ENCODE results near the gene MUC21. TPM values are rescaled to one million over a fixed set of nuclear protein-coding genes. Genes with fewer than 3 reads are reported as not detected.

The MUC21 gene
- total RNA-seq, 4 donors from 2014 or later = not detected

- ATAC-seq = no peak
- peaks cover 0 to 9% (median 0%) of the 10 kb centered on the region in 3 donors for H3K27me3 ChIP-seq
- H3K4me3 ChIP-seq = no peak overlapping the region
- DNase-seq = no peak
- TF ChIP-seq POLR2A (IDR thresholded peaks at IDR 0.05) = no peak
- intact Hi-C loops (cut with DNase I; ENCODE audit: low total_unique reads) (no loop called here), in situ Hi-C loops (cut with MboI; ENCODE audit: low sequenced_read_pairs in 4 of 4) (no loop called here)
- H3K9me3 ChIP-seq = no peaks in the 10 kb centered on the region
- H3K36me3 ChIP-seq = no peaks in the 10 kb centered on the region
- H3K4me1 ChIP-seq = no peaks in the 10 kb centered on the region
- H3K27ac ChIP-seq = no peak overlapping the region
These were observed 36.3 kb upstream of the MUC21 start for GRCh38 chr6:30947231-30947630.

DNA sequence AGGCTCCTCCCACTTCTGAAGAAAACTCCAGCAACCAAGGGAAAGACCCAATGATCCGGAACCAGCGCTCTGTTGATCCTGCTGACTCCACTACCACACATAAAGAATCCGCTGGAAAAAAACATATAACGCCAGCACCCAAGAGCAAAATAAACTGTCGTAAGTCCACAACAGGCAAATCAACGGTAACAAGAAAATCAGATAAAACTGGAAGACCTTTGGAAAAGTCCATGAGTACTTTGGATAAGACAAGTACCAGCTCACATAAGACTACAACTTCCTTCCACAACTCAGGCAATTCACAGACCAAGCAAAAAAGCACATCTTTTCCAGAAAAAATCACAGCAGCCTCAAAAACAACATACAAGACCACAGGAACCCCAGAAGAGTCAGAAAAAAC, 34.7 kb upstream of the MUC21 start:
- no peaks in the 10 kb centered on the region for H3K4me1 ChIP-seq
- DNase-seq (no peak), ATAC-seq (no peak)
- H3K27ac ChIP-seq = no peak overlapping the region
- in situ Hi-C loops (cut with MboI; ENCODE audit: low sequenced_read_pairs in 4 of 4) (no loop called here), intact Hi-C loops (cut with DNase I; ENCODE audit: low total_unique reads) (no loop called here)
- H3K36me3 ChIP-seq = no peaks in the 10 kb centered on the region
- H3K9me3 ChIP-seq = no peaks in the 10 kb centered on the region
- H3K27me3 ChIP-seq = no peaks in the 10 kb centered on the region
- TF ChIP-seq POLR2A (IDR thresholded peaks at IDR 0.05) = no peak
- no peak overlapping the region for H3K4me3 ChIP-seq

DNA sequence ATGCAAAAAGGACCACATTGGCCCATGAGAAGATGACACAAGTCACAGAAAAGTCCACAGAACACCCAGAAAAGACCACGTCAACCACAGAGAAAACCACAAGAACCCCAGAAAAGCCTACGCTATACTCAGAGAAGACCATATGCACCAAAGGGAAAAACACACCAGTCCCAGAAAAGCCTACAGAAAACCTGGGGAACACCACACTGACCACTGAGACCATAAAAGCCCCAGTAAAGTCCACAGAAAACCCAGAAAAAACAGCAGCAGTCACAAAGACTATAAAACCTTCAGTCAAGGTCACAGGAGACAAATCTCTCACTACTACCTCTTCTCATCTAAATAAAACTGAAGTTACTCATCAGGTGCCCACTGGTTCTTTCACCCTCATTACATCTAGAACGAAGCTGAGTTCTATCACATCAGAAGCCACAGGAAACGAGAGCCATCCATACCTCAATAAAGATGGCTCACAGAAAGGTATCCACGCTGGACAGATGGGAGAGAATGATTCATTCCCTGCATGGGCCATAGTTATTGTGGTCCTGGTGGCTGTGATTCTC, 31.5 kb upstream of the MUC21 start:
- Histone ChIP-seq H3K27ac (no peak overlapping the region), H3K36me3 (no peaks in the 10 kb centered on the region), H3K27me3 (peaks cover 0 to 6% (median 5%) of the 10 kb centered on the region in 3 donors), H3K4me1 (peaks cover 7 to 12% of the 10 kb centered on the region in 2 donors), H3K4me3 (no peak overlapping the region), H3K9me3 (no peaks in the 10 kb centered on the region)
- intact Hi-C loops (cut with DNase I; ENCODE audit: low total_unique reads) = no loop called here
- ATAC-seq = no peak
- in situ Hi-C loops (cut with MboI; ENCODE audit: low sequenced_read_pairs in 4 of 4) = no loop called here
- TF ChIP-seq POLR2A (IDR thresholded peaks at IDR 0.05) = no peak
- TF ChIP-seq, protein P1, sequence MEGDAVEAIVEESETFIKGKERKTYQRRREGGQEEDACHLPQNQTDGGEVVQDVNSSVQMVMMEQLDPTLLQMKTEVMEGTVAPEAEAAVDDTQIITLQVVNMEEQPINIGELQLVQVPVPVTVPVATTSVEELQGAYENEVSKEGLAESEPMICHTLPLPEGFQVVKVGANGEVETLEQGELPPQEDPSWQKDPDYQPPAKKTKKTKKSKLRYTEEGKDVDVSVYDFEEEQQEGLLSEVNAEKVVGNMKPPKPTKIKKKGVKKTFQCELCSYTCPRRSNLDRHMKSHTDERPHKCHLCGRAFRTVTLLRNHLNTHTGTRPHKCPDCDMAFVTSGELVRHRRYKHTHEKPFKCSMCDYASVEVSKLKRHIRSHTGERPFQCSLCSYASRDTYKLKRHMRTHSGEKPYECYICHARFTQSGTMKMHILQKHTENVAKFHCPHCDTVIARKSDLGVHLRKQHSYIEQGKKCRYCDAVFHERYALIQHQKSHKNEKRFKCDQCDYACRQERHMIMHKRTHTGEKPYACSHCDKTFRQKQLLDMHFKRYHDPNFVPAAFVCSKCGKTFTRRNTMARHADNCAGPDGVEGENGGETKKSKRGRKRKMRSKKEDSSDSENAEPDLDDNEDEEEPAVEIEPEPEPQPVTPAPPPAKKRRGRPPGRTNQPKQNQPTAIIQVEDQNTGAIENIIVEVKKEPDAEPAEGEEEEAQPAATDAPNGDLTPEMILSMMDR (IDR thresholded peaks at IDR 0.05 in 4 of 5, conservative IDR thresholded peaks at IDR 0.05 in 1 of 5) = no peak
- DNase-seq = no peak

DNA sequence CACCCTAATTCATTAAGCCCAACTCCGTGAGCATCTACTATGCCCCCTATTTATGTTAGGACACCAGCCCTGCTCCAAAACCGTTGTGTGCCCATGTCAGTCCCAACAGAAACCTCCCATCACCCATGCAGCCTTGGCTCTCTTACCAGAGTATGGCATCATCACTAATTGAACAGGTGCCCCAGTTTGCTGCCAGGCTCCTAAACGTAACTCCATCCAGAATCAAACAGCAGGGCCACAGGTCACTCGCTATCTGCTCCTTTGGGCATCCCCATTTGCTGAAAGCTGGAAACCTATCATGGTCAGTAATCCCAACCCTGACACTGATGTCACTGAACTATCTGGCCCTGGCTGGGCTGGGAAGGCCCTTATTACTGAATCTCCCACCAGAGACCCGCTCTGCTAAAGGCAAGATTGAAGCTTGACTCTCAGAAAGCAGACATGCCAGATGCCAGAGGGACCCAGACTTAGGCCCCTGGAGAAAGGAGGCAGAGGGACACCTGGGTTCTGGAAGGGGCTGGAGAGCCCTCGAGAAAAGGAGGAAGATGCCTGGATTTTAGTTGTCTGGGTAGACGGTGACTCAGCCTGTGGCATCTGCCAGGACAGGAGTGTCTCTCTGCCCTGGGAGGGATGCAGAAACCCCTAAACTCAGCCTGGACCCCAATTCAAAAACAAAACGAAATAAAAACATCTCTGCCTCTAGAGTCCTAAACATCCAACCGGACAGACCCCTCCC, 28.7 kb upstream of the MUC21 start:
- no peak for TF ChIP-seq POLR2A (IDR thresholded peaks at IDR 0.05)
- TF ChIP-seq, protein P1 (IDR thresholded peaks at IDR 0.05 in 4 of 5, conservative IDR thresholded peaks at IDR 0.05 in 1 of 5) = no peak
- in situ Hi-C loops (cut with MboI; ENCODE audit: low sequenced_read_pairs in 4 of 4) = no loop called here
- H3K27me3 ChIP-seq = peaks cover 0 to 6% (median 5%) of the 10 kb centered on the region in 3 donors
- intact Hi-C loops (cut with DNase I; ENCODE audit: low total_unique reads) = no loop called here
- H3K27ac ChIP-seq = peak overlapping the region in 3 of 4 donors; percentile 14 to 43 (median 40)
- ATAC-seq = peak; percentile 71 to 77
- peak in 1 of 2 donors; percentile 63 for DNase-seq
- H3K9me3 ChIP-seq = no peaks in the 10 kb centered on the region
- H3K4me3 ChIP-seq = peak overlapping the region; percentile 46 to 54 (median 49)
- H3K4me1 ChIP-seq = peaks cover 7 to 12% of the 10 kb centered on the region in 2 donors
- no peaks in the 10 kb centered on the region for H3K36me3 ChIP-seq

DNA sequence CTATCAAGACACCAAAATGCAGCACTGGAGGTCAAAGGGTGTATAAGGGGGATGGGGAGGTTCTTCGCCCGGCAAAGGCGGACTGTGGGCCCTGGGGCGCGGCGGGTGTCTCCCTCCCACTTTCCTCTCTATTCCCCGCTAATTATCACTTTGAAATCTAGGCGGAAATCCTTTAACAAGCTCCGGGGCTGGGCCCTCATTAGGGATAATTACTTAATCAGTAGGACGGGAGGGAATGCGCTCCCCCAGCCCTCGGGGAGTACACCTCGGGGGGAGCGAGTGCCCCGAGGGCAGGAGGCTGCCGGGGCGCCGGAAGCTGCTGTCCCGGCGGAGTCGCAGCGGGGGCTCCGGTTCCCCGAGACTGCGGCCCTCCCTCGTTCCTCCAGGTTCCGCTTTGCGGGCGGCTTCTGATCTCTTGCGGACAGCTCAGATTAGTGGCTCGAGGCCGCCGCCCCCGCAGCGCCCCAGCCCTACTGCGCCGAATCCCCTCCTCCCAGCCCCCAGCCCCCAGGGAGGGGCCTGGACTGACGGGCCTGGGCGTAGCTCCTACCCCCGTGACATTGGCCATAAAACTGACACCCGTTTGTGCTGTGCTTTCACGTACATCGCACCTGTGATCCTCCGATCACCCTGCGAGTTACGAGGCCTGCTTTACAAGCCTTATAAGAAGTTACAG, 28.0 kb upstream of the MUC21 start:
- Histone ChIP-seq H3K4me3 (peak overlapping the region; percentile 46 to 54 (median 49)), H3K36me3 (no peaks in the 10 kb centered on the region), H3K27ac (peak overlapping the region; percentile 14 to 43 (median 29)), H3K27me3 (peaks cover 0 to 6% (median 5%) of the 10 kb centered on the region in 3 donors), H3K9me3 (no peaks in the 10 kb centered on the region), H3K4me1 (peaks cover 7 to 12% of the 10 kb centered on the region in 2 donors)
- intact Hi-C loops (cut with DNase I; ENCODE audit: low total_unique reads) (no loop called here), in situ Hi-C loops (cut with MboI; ENCODE audit: low sequenced_read_pairs in 4 of 4) (no loop called here)
- ATAC-seq (peak; percentile 59 to 60), DNase-seq (peak; percentile 18 to 45)
- TF ChIP-seq POLR2A (IDR thresholded peaks at IDR 0.05) = no peak
- TF ChIP-seq, protein P1 (IDR thresholded peaks at IDR 0.05 in 4 of 5, conservative IDR thresholded peaks at IDR 0.05 in 1 of 5) = no peak

All from gastrocnemius medialis (tissue), 4 donors.